Ovary (tissue), 3 donors: ENCODE measurements around the gene PDSS2.

Experiments
- EP300 ChIP-seq: sonication (generic); formaldehyde crosslinking; IDR thresholded peaks from one replicate; pipeline ENCODE4 v1.6.1; 2017; ENCODE audit warnings: antibody characterized with exemption
- POLR2A ChIP-seq: fragments of 450-650 bp; IDR thresholded peaks from one replicate; pipeline ENCODE4 v1.6.1; 2017; ENCODE audit warnings: antibody characterized with exemption, mild to moderate bottlenecking, moderate library complexity
- TF ChIP-seq, protein P1 (sequence below), 3 donors: fragments of 450-650 bp in 2 of 3; fragments of 200-600 bp in 1 of 3; IDR thresholded peaks; one replicate each; pipeline versions ENCODE4 v1.5.1 to v1.8.0; 2016 to 2022; ENCODE audit warnings: antibody characterized with exemption in 3 of 3, mild to moderate bottlenecking in 1 of 3
- donor health status: DM: no; HTN: no; CAD: no.

DNA sequence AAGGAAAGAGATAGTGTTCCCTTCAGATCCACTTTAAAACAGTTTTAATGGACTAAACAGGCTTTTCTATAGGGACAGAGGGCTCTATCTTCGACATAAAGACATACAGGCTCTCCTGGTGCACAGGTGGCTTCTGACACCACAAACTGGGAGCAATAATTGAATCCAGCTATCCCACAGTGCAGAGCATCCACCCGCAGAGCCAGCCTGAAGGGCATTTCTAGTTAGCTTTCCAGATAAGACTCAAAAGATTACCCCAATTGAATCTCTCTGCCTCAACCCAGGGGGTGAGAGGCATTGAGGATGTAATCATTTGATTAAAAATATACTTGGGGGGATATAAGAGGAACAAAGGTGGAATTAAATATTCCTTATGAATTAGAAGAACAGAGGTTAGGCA is 279.3 kb downstream of the PDSS2 start:
- TF ChIP-seq, protein P1, sequence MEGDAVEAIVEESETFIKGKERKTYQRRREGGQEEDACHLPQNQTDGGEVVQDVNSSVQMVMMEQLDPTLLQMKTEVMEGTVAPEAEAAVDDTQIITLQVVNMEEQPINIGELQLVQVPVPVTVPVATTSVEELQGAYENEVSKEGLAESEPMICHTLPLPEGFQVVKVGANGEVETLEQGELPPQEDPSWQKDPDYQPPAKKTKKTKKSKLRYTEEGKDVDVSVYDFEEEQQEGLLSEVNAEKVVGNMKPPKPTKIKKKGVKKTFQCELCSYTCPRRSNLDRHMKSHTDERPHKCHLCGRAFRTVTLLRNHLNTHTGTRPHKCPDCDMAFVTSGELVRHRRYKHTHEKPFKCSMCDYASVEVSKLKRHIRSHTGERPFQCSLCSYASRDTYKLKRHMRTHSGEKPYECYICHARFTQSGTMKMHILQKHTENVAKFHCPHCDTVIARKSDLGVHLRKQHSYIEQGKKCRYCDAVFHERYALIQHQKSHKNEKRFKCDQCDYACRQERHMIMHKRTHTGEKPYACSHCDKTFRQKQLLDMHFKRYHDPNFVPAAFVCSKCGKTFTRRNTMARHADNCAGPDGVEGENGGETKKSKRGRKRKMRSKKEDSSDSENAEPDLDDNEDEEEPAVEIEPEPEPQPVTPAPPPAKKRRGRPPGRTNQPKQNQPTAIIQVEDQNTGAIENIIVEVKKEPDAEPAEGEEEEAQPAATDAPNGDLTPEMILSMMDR (IDR thresholded peaks at IDR 0.05), result no peak
- TF ChIP-seq POLR2A (no peak), EP300 (no peak)
